OCI-LY1 (cell line): ENCODE results near the gene CBX6.

Experiments used
- H2AFZ ChIP-seq: fragments of 200-600 bp; sonication (generic), shearing (Covaris generic); 2 replicates; pipeline ENCODE4 v1.6.0; 2014; ENCODE audit warnings: antibody characterized with exemption, mild to moderate bottlenecking, low read length
- H3F3A ChIP-seq: fragments of 200-600 bp; sonication (generic), shearing (Covaris generic); 2 replicates; pipeline ENCODE4 v1.6.0; 2014; ENCODE audit warnings: mild to moderate bottlenecking, antibody characterized with exemption, low read length, moderate library complexity; ENCODE audit not compliant: insufficient read depth
- H3K27ac ChIP-seq: fragments of 200-600 bp; sonication (generic); 2 replicates; pipeline ENCODE4 v1.5.1; 2014; ENCODE audit warnings: low read length, mixed run types, mild to moderate bottlenecking, low read depth; ENCODE audit not compliant: poor library complexity, severe bottlenecking
- H3K27me3 ChIP-seq: fragments of 200-600 bp; sonication (generic); 2 replicates; pipeline ENCODE4 v1.6.0; 2014; ENCODE audit warnings: antibody characterized with exemption, mild to moderate bottlenecking, low read length, moderate library complexity; ENCODE audit not compliant: insufficient read depth
- H3K36me3 ChIP-seq: fragments of 200-600 bp; sonication (generic); 2 replicates; pipeline ENCODE4 v1.6.1; 2014; ENCODE audit warnings: mild to moderate bottlenecking, antibody characterized with exemption, low read length, moderate library complexity, mixed read lengths; ENCODE audit not compliant: insufficient read depth
- H3K4me1 ChIP-seq: fragments of 200-600 bp; sonication (generic); 2 replicates; pipeline ENCODE4 v1.5.1; 2014; ENCODE audit warnings: mild to moderate bottlenecking, low read length, moderate library complexity; ENCODE audit not compliant: insufficient read depth, severe bottlenecking
- H3K4me2 ChIP-seq: fragments of 200-600 bp; sonication (generic), shearing (Covaris generic); 2 replicates; pipeline ENCODE4 v1.6.1; 2014; ENCODE audit warnings: low read length
- H3K4me3 ChIP-seq: fragments of 200-600 bp; sonication (generic); 2 replicates; pipeline ENCODE4 v1.5.1; 2014; ENCODE audit warnings: low read length, low read depth, mild to moderate bottlenecking, mixed read lengths; ENCODE audit not compliant: poor library complexity, severe bottlenecking
- H3K79me2 ChIP-seq: fragments of 200-600 bp; shearing (Covaris generic); 2 replicates; pipeline ENCODE4 v1.6.1; 2016; ENCODE audit warnings: mixed run types, low read length, mixed read lengths; ENCODE audit not compliant: insufficient read depth
- H3K9ac ChIP-seq: fragments of 200-600 bp; sonication (generic), shearing (Covaris generic); 2 replicates; pipeline ENCODE4 v1.6.1; 2014; ENCODE audit warnings: mild to moderate bottlenecking, low read length, mixed read lengths
- H3K9me2 ChIP-seq: fragments of 200-600 bp; sonication (generic), shearing (Covaris generic); 2 replicates; pipeline ENCODE4 v1.6.1; 2014; ENCODE audit warnings: low read depth, mild to moderate bottlenecking, low read length, mixed read lengths
- H3K9me3 ChIP-seq: fragments of 200-600 bp; shearing (Covaris generic); 2 replicates; pipeline ENCODE4 v1.6.1; 2014; ENCODE audit warnings: low read length, mixed read lengths
- H4K20me1 ChIP-seq: fragments of 200-600 bp; sonication (generic), shearing (Covaris generic); 2 replicates; pipeline ENCODE4 v1.6.0; 2016; ENCODE audit warnings: mild to moderate bottlenecking, low read length; ENCODE audit not compliant: insufficient read depth
- CTCF ChIP-seq: fragments of 200-600 bp; sonication (generic), shearing (Covaris generic); IDR thresholded peaks from 2 replicates; pipeline ENCODE4 v1.5.1; 2017; ENCODE audit warnings: mild to moderate bottlenecking, antibody characterized with exemption, low read length, moderate library complexity, mixed read lengths
- EZH2 ChIP-seq: fragments of 200-600 bp; sonication (generic), shearing (Covaris generic); IDR thresholded peaks from 2 replicates; pipeline ENCODE4 v1.8.0; 2017; ENCODE audit warnings: borderline replicate concordance, mixed run types, mild to moderate bottlenecking, antibody characterized with exemption, low read length, moderate library complexity, mixed read lengths

CBX6 gene

GRCh38 chr22:38820020-38820419 lies 52.0 kb downstream of the CBX6 start:
- TF ChIP-seq CTCF (no peak), EZH2 (no peak)
- no peaks in the 10 kb centered on the region for H3K4me1 ChIP-seq
- no peak overlapping the region for H3K9ac ChIP-seq
- H4K20me1 ChIP-seq = no peaks in the 10 kb centered on the region
- H3K27ac ChIP-seq = no peak overlapping the region
- H3F3A ChIP-seq = no peaks in the 10 kb centered on the region
- no peak overlapping the region for H3K4me2 ChIP-seq
- no peak overlapping the region for H2AFZ ChIP-seq
- no peak overlapping the region for H3K4me3 ChIP-seq
- no peaks in the 10 kb centered on the region for H3K27me3 ChIP-seq
- H3K36me3 ChIP-seq = no peaks in the 10 kb centered on the region
- no peaks in the 10 kb centered on the region for H3K9me3 ChIP-seq
- no peaks in the 10 kb centered on the region for H3K79me2 ChIP-seq
- no peaks in the 10 kb centered on the region for H3K9me2 ChIP-seq

- Histone ChIP-seq H3K79me2 (no peaks in the 10 kb centered on the region), H3K4me3 (no peak overlapping the region), H3K9ac (no peak overlapping the region), H2AFZ (no peak overlapping the region), H3K9me2 (no peaks in the 10 kb centered on the region), H3F3A (no peaks in the 10 kb centered on the region), H3K36me3 (no peaks in the 10 kb centered on the region), H3K4me2 (no peak overlapping the region), H3K4me1 (no peaks in the 10 kb centered on the region), H3K27me3 (no peaks in the 10 kb centered on the region), H3K9me3 (no peaks in the 10 kb centered on the region), H4K20me1 (no peaks in the 10 kb centered on the region), H3K27ac (no peak overlapping the region)
- no peak for TF ChIP-seq EZH2
- TF ChIP-seq CTCF = no peak
Observed at GRCh38 chr22:38819387-38819940, 52.6 kb downstream of the CBX6 start.

- TF ChIP-seq CTCF = no peak
- no peak for TF ChIP-seq EZH2
- no peaks in the 10 kb centered on the region for H3K27me3 ChIP-seq
- no peaks in the 10 kb centered on the region for H4K20me1 ChIP-seq
- H3K4me2 ChIP-seq = no peak overlapping the region
- H3K79me2 ChIP-seq = no peaks in the 10 kb centered on the region
- H3F3A ChIP-seq = no peaks in the 10 kb centered on the region
- H3K4me1 ChIP-seq = no peaks in the 10 kb centered on the region
- H3K36me3 ChIP-seq = no peaks in the 10 kb centered on the region
- H3K9me3 ChIP-seq = no peaks in the 10 kb centered on the region
- H3K9me2 ChIP-seq = no peaks in the 10 kb centered on the region
- no peak overlapping the region for H3K4me3 ChIP-seq
- no peak overlapping the region for H3K9ac ChIP-seq
- no peak overlapping the region for H2AFZ ChIP-seq
- H3K27ac ChIP-seq = no peak overlapping the region
Observed at GRCh38 chr22:38817196-38817595, 54.8 kb downstream of the CBX6 start.
